AG04450 (cell line): ENCODE data around the gene ITGAE. TPM values are rescaled to one million over a fixed set of nuclear protein-coding genes. Genes with fewer than 3 reads are reported as not detected.

Experiments used
- CTCF ChIA-PET: fragments of 300-600, 350-600 bp; formaldehyde crosslinking; extraction: SDS; loops from one replicate; lab custom pipeline; 2022; ENCODE audit warnings: antibody characterized with exemption, inconsistent platforms; lab: Charles Lee
- POLR2A ChIA-PET: fragments of 350-600 bp; formaldehyde crosslinking; extraction: SDS; loops from one replicate; lab custom pipeline; 2021; ENCODE audit warnings: antibody characterized with exemption, inconsistent platforms; lab: Yijun Ruan, JAX
- DNase-seq: peaks from one replicate; pipeline ENCODE4 v3.0.0-alpha.2; 2011; ENCODE audit warnings: low read depth, low spot score
- H3K27ac ChIP-seq: one replicate; pipeline ENCODE4 v1.5.1; 2012; ENCODE audit warnings: low read depth, low read length, control low read depth
- H3K27me3 ChIP-seq: one replicate; pipeline ENCODE4 v1.6.0; 2012; ENCODE audit warnings: low read length; ENCODE audit not compliant: control insufficient read depth, insufficient read depth
- H3K4me3 ChIP-seq: 2 replicates; pipeline ENCODE4 v1.5.1; 2011; ENCODE audit warnings: mild to moderate bottlenecking, low read depth, low read length, control low read depth
- H3K9me3 ChIP-seq: 2 replicates; pipeline ENCODE4 v1.5.1; 2012; ENCODE audit warnings: low read length; ENCODE audit not compliant: control insufficient read depth, insufficient read depth
- CTCF ChIP-seq: IDR thresholded peaks from 2 replicates; pipeline ENCODE4 v1.5.1; 2011; ENCODE audit warnings: low read depth, low read length, control low read depth, inconsistent platforms
- polyA plus RNA-seq: library from polyadenylated mRNA; depleted of rRNA; stranded (reverse); fragments of >200 nt; gene quantifications from 2 replicates; pipeline ENCODE4 v1.2.3, GENCODE V29; 2011

ITGAE gene
- polyA plus RNA-seq, 1 experiment = 98.1 TPM

GRCh38 chr17:3697103-3697476 lies 103.9 kb downstream of the ITGAE start:
- CTCF ChIA-PET = no interaction called here

GRCh38 chr17:3695723-3696411 lies 105.1 kb downstream of the ITGAE start, which contains the start of gene P2RX5:
P2RX5 (minus strand) TSS chr17:3696155; CDS start chr17:3696005, 150 bp downstream.
- H3K9me3 ChIP-seq = peaks cover 14% of the 10 kb centered on the region
- ChIA-PET CTCF (interaction anchor here (0.6 kb wide), 1 partner anchor 27 kb away, joined by 3 read pairs; no protein-coding TSS in a partner anchor), POLR2A (interaction anchor here (0.7 to 2.5 kb wide), 3 partner anchors 27 to 28 kb away, joined by 3 to 8 read pairs (median 3); partner anchors contain the start of gene HASPIN)
- no peak for DNase-seq
- H3K27ac ChIP-seq = no peak within 1 kb of the TSS
- peaks cover 26% of the 10 kb centered on the region for H3K27me3 ChIP-seq
- H3K4me3 ChIP-seq = peak within 1 kb of the TSS; percentile 62
- no peak for TF ChIP-seq CTCF

More at GRCh38 chr17:3697103-3697476, 103.9 kb downstream of the ITGAE start:
- no peak overlapping the region for H3K27ac ChIP-seq
- peaks cover 23% of the 10 kb centered on the region for H3K27me3 ChIP-seq
- H3K9me3 ChIP-seq = peaks cover 14% of the 10 kb centered on the region
- no peak for DNase-seq
- TF ChIP-seq CTCF = no peak
- POLR2A ChIA-PET = interaction anchor here (1.4 to 2.5 kb wide), 2 partner anchors 26 to 30 kb away, joined by 3 to 8 read pairs; partner anchors contain the start of gene HASPIN
- no peak overlapping the region for H3K4me3 ChIP-seq

- Histone ChIP-seq H3K4me3 (peak overlapping the region; percentile 62), H3K9me3 (peaks cover 14% of the 10 kb centered on the region), H3K27me3 (peaks cover 26% of the 10 kb centered on the region), H3K27ac (no peak overlapping the region)
- POLR2A ChIA-PET = interaction anchor here (0.7 to 2.5 kb wide), 2 partner anchors 28 kb away, joined by 3 to 8 read pairs; no protein-coding TSS in a partner anchor
- no peak for TF ChIP-seq CTCF
- CTCF ChIA-PET = no interaction called here
- no peak for DNase-seq
These were observed 105.8 kb downstream of the ITGAE start for GRCh38 chr17:3695129-3695722.

- no peak for TF ChIP-seq CTCF
- CTCF ChIA-PET = no interaction called here
These were observed 107.2 kb downstream of the ITGAE start for GRCh38 chr17:3693829-3694231.

More at GRCh38 chr17:3693829-3694231, 107.2 kb downstream of the ITGAE start:
- DNase-seq = no peak
- Histone ChIP-seq H3K27me3 (peaks cover 26% of the 10 kb centered on the region), H3K4me3 (no peak overlapping the region), H3K27ac (no peak overlapping the region), H3K9me3 (peaks cover 14% of the 10 kb centered on the region)
- POLR2A ChIA-PET = interaction anchor here (0.7 kb wide), 1 partner anchor 26 kb away, joined by 3 read pairs; no protein-coding TSS in a partner anchor
